Liver (tissue), 9 donors: ENCODE data around the gene ATXN7L3. TPM values are rescaled to one million over a fixed set of nuclear protein-coding genes. Genes with fewer than 3 reads are reported as not detected.

Source experiments
- DNase-seq: peaks from one replicate; pipeline ENCODE4 v3.0.0-alpha.2; 2017; ENCODE audit warnings: low spot score
- H3K27ac ChIP-seq, 2 donors: one replicate each; pipeline ENCODE4 v1.7.0; 2013; ENCODE audit warnings: inconsistent platforms in 2 of 2, low read length in 2 of 2, control low read depth in 1 of 2, low read depth in 1 of 2, mild to moderate bottlenecking in 1 of 2
- H3K27me3 ChIP-seq, 4 donors: one replicate each; pipeline versions ENCODE4 v1.6.1 to v1.7.0; 2013; ENCODE audit warnings: low read length in 3 of 4, inconsistent platforms in 1 of 4, mild to moderate bottlenecking in 1 of 4, moderate library complexity in 1 of 4; ENCODE audit not compliant: control insufficient read depth in 4 of 4, insufficient read depth in 4 of 4
- H3K36me3 ChIP-seq, 4 donors: one replicate each; pipeline versions ENCODE4 v1.6.1 to v1.7.0; 2013; ENCODE audit warnings: low read length in 3 of 4, mild to moderate bottlenecking in 3 of 4, low read depth in 1 of 4, moderate library complexity in 1 of 4; ENCODE audit not compliant: control insufficient read depth in 4 of 4, insufficient read depth in 3 of 4
- H3K4me1 ChIP-seq, 4 donors: one replicate each; pipeline versions ENCODE4 v1.6.1 to v1.7.0; 2013; ENCODE audit warnings: low read length in 3 of 4, mild to moderate bottlenecking in 3 of 4, moderate library complexity in 1 of 4; ENCODE audit not compliant: control insufficient read depth in 4 of 4, insufficient read depth in 4 of 4
- H3K4me3 ChIP-seq, 3 donors: one replicate each; pipeline versions ENCODE4 v1.6.1 to v1.7.0; 2013; ENCODE audit warnings: low read length in 3 of 3, control low read depth in 1 of 3, low read depth in 1 of 3, mild to moderate bottlenecking in 1 of 3
- H3K9ac ChIP-seq, 2 donors: one replicate each; pipeline ENCODE4 v1.7.0; 2013; ENCODE audit warnings: low read length in 2 of 2, mild to moderate bottlenecking in 2 of 2, moderate library complexity in 2 of 2, control low read depth in 1 of 2, low read depth in 1 of 2
- H3K9me3 ChIP-seq, 4 donors: one replicate each; pipeline versions ENCODE4 v1.6.1 to v1.7.0; 2013; ENCODE audit warnings: low read length in 3 of 4; ENCODE audit not compliant: control insufficient read depth in 4 of 4
- EGR1 ChIP-seq, 2 donors: IDR thresholded peaks; 2 replicates each; pipeline ENCODE4 v1.6.1; 2016 to 2018; ENCODE audit warnings: antibody characterized with exemption in 2 of 2, low read depth in 2 of 2
- FOXA1 ChIP-seq: IDR thresholded peaks from 2 replicates; pipeline ENCODE4 v1.6.1; 2016; ENCODE audit warnings: antibody characterized with exemption
- FOXA2 ChIP-seq: IDR thresholded peaks from 2 replicates; pipeline ENCODE4 v1.6.1; 2016; ENCODE audit warnings: antibody characterized with exemption
- GABPA ChIP-seq, 2 donors: IDR thresholded peaks in 1 of 2; conservative IDR thresholded peaks in 1 of 2; 2 replicates each; pipeline ENCODE4 v1.6.1; 2016; ENCODE audit warnings: antibody characterized with exemption in 2 of 2, mild to moderate bottlenecking in 1 of 2, moderate library complexity in 1 of 2
- HNF4G ChIP-seq: IDR thresholded peaks from 2 replicates; pipeline ENCODE4 v1.6.1; 2016; ENCODE audit warnings: antibody characterized with exemption
- MAX ChIP-seq: IDR thresholded peaks from 2 replicates; pipeline ENCODE4 v1.6.1; 2016; ENCODE audit warnings: antibody characterized with exemption
- NR2F2 ChIP-seq: IDR thresholded peaks from 2 replicates; pipeline ENCODE4 v1.6.1; 2016; ENCODE audit warnings: antibody characterized with exemption
- RAD21 ChIP-seq, 2 donors: IDR thresholded peaks; 2 replicates each; pipeline ENCODE4 v1.6.1; 2016; ENCODE audit warnings: antibody characterized with exemption in 2 of 2, mild to moderate bottlenecking in 2 of 2
- REST ChIP-seq: IDR thresholded peaks from 2 replicates; pipeline ENCODE4 v1.6.1; 2016; ENCODE audit warnings: antibody characterized with exemption, mild to moderate bottlenecking
- RXRA ChIP-seq, 2 donors: IDR thresholded peaks; 2 replicates each; pipeline ENCODE4 v1.6.1; 2017 to 2018; ENCODE audit warnings: antibody characterized with exemption in 2 of 2, mild to moderate bottlenecking in 1 of 2
- SP1 ChIP-seq: IDR thresholded peaks from 2 replicates; pipeline ENCODE4 v1.6.1; 2018; ENCODE audit warnings: antibody characterized with exemption, mild to moderate bottlenecking
- TAF1 ChIP-seq: conservative IDR thresholded peaks from 2 replicates; pipeline ENCODE4 v1.6.1; 2016; ENCODE audit warnings: antibody characterized with exemption, mild to moderate bottlenecking
- YY1 ChIP-seq: IDR thresholded peaks from 2 replicates; pipeline ENCODE4 v1.6.1; 2016; ENCODE audit warnings: antibody characterized with exemption, mild to moderate bottlenecking
- ZBTB33 ChIP-seq: IDR thresholded peaks from 2 replicates; pipeline ENCODE4 v1.6.1; 2016; ENCODE audit warnings: antibody characterized with exemption
- WGBS: extraction: QIAGEN DNeasy Blood & Tissue Kit; methylation state at CpG from one replicate; pipeline ENCODE4 v1.1.7; 2013; 5-methylcytosine and 5-hydroxymethylcytosine counted together
- polyA plus RNA-seq, 2 donors: library from polyadenylated mRNA; stranded (reverse) in 1 of 2; unstranded in 1 of 2; fragments of 200-250 nt in 1 of 2; fragments of >200 nt in 1 of 2; fragmentation: Nextera tagmentation in 1 of 2; extraction: Ambion mirVana in 1 of 2; gene quantifications; one replicate each; pipeline versions ENCODE4 v1.2.1 to v1.2.3, GENCODE V29; 2013 to 2015
- total RNA-seq, 2 donors: library from RNA; depleted of rRNA; stranded (reverse); fragments of >200 nt; gene quantifications; one replicate each; pipeline ENCODE4 v1.2.3, GENCODE V29; 2014
- TF ChIP-seq, protein P1 (sequence below): fragments of 150-350 bp; IDR thresholded peaks from 2 replicates; pipeline ENCODE4 v1.5.1; 2017; ENCODE audit warnings: improper control_type of control experiment, low read depth, low read length; ENCODE audit not compliant: missing input control
- TF ChIP-seq, protein P2 (sequence below): IDR thresholded peaks from 2 replicates; pipeline ENCODE4 v1.6.1; 2016; ENCODE audit warnings: antibody characterized with exemption
- donor health status: healthy.
- donor health status: healthy.
- donor health status: healthy.
- donor health status: healthy.
- donor health status: healthy.

ATXN7L3 gene
- total and polyA plus RNA-seq, 4 donors = 5.1 to 20.9 (median 14.7) TPM

- no peak overlapping the region for H3K4me3 ChIP-seq
- H3K27me3 ChIP-seq = no peaks in the 10 kb centered on the region
- H3K36me3 ChIP-seq = no peaks in the 10 kb centered on the region
- no peak for DNase-seq
- WGBS = 95% methylated on average over 4 of the region's 4 CpGs
- H3K4me1 ChIP-seq = no peaks in the 10 kb centered on the region
- TF ChIP-seq RAD21 (IDR thresholded peaks at IDR 0.05) (no peak), HNF4G (no peak), TAF1 (no peak), ZBTB33 (no peak), GABPA (IDR thresholded peaks at IDR 0.05 in 1 of 2, conservative IDR thresholded peaks at IDR 0.05 in 1 of 2) (no peak), MAX (no peak), RXRA (IDR thresholded peaks at IDR 0.05) (no peak), NR2F2 (no peak), REST (no peak), YY1 (no peak), FOXA2 (no peak), SP1 (no peak), EGR1 (IDR thresholded peaks at IDR 0.05; ENCODE audit: low read depth in 2 of 2) (no peak), FOXA1 (no peak)
- TF ChIP-seq, protein P1, sequence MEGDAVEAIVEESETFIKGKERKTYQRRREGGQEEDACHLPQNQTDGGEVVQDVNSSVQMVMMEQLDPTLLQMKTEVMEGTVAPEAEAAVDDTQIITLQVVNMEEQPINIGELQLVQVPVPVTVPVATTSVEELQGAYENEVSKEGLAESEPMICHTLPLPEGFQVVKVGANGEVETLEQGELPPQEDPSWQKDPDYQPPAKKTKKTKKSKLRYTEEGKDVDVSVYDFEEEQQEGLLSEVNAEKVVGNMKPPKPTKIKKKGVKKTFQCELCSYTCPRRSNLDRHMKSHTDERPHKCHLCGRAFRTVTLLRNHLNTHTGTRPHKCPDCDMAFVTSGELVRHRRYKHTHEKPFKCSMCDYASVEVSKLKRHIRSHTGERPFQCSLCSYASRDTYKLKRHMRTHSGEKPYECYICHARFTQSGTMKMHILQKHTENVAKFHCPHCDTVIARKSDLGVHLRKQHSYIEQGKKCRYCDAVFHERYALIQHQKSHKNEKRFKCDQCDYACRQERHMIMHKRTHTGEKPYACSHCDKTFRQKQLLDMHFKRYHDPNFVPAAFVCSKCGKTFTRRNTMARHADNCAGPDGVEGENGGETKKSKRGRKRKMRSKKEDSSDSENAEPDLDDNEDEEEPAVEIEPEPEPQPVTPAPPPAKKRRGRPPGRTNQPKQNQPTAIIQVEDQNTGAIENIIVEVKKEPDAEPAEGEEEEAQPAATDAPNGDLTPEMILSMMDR = no peak
- no peak overlapping the region for H3K27ac ChIP-seq
- H3K9me3 ChIP-seq = no peaks in the 10 kb centered on the region
- H3K9ac ChIP-seq = no peak overlapping the region
These were observed 46.8 kb downstream of the ATXN7L3 start for GRCh38 chr17:44152875-44153274.

DNA sequence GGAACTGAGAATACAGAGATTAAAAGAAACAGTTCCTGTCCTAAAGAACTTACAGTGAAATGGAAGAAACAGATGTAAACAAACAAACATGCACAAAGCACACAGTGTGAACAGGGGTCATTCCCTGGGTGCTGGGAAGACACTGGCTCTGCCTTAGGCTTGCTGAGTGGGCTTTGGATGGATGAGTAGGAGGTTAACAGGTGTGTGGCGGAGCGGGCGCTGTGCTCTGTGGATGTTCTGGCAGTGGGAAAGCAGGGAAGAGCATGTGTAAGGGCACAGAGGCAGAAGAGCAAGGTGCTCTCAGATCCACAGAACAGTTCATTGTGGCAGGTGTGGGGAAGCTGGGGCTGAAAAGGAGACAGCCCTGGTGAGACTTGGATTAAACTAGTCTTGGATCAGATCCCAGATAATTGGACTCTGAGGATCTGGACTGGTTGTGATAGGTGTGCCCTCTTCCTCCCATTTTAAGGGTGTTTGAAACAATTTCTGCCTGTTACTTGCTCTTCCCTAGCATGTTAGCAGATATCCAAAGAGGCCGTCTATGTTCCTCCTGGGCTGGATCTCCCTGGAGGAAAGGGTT is 49.8 kb downstream of the ATXN7L3 start:
- Histone ChIP-seq H3K27me3 (no peaks in the 10 kb centered on the region), H3K4me1 (no peaks in the 10 kb centered on the region), H3K36me3 (no peaks in the 10 kb centered on the region), H3K27ac (no peak overlapping the region), H3K9me3 (no peaks in the 10 kb centered on the region), H3K4me3 (no peak overlapping the region), H3K9ac (no peak overlapping the region)
- WGBS = 98% methylated on average over 4 of the region's 4 CpGs
- DNase-seq = no peak
- TF ChIP-seq, protein P2, sequence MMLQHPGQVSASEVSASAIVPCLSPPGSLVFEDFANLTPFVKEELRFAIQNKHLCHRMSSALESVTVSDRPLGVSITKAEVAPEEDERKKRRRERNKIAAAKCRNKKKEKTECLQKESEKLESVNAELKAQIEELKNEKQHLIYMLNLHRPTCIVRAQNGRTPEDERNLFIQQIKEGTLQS = no peak
- TF ChIP-seq TAF1 (no peak), ZBTB33 (no peak), SP1 (no peak)
- TF ChIP-seq, protein P1 = no peak
